BE2C (cell line): ENCODE measurements around the gene HNRNPM.

Experiments used
- DNase-seq: peaks from one replicate; pipeline ENCODE4 v3.0.0-alpha.2; 2020
- H3K27me3 ChIP-seq: fragments of 250-450 bp; sonication (Bioruptor Pico); 2 replicates; pipeline ENCODE4 v1.5.1; 2020; ENCODE audit warnings: mild to moderate bottlenecking
- H3K36me3 ChIP-seq: fragments of 250-450 bp; sonication (Bioruptor Pico); 2 replicates; pipeline ENCODE4 v1.5.1; 2020; ENCODE audit warnings: mild to moderate bottlenecking
- H3K4me1 ChIP-seq: fragments of 250-450 bp; sonication (Bioruptor Pico); 2 replicates; pipeline ENCODE4 v1.5.1; 2020
- H3K4me3 ChIP-seq: 2 replicates; pipeline ENCODE4 v1.5.1; 2011; ENCODE audit warnings: low read depth, low read length
- H3K9me3 ChIP-seq: fragments of 250-450 bp; sonication (Bioruptor Pico); 2 replicates; pipeline ENCODE4 v1.5.1; 2020
- CTCF ChIP-seq: IDR thresholded peaks from 2 replicates; pipeline ENCODE4 v1.5.1; 2012; ENCODE audit warnings: mild to moderate bottlenecking, low read depth, low read length

Gene HNRNPM

GRCh38 chr19:8457209-8457608, 12.4 kb downstream of the HNRNPM start:
- H3K36me3 ChIP-seq = peaks cover 52% of the 10 kb centered on the region
- TF ChIP-seq CTCF = no peak
- H3K27me3 ChIP-seq = no peaks in the 10 kb centered on the region
- peaks cover 13% of the 10 kb centered on the region for H3K4me1 ChIP-seq
- no peaks in the 10 kb centered on the region for H3K9me3 ChIP-seq
- H3K4me3 ChIP-seq = no peak overlapping the region
- DNase-seq = no peak

- no peak overlapping the region for H3K4me3 ChIP-seq
- no peaks in the 10 kb centered on the region for H3K9me3 ChIP-seq
- peaks cover 13% of the 10 kb centered on the region for H3K4me1 ChIP-seq
- no peak for TF ChIP-seq CTCF
- H3K36me3 ChIP-seq = peaks cover 47% of the 10 kb centered on the region
- H3K27me3 ChIP-seq = no peaks in the 10 kb centered on the region
- DNase-seq = no peak
Measured at GRCh38 chr19:8457827-8458226, 13.1 kb downstream of the HNRNPM start.

- TF ChIP-seq CTCF = no peak
- no peaks in the 10 kb centered on the region for H3K27me3 ChIP-seq
- DNase-seq = no peak
- no peak overlapping the region for H3K4me3 ChIP-seq
- no peaks in the 10 kb centered on the region for H3K9me3 ChIP-seq
- peaks cover 13% of the 10 kb centered on the region for H3K4me1 ChIP-seq
- peaks cover 47% of the 10 kb centered on the region for H3K36me3 ChIP-seq
Measured at GRCh38 chr19:8458380-8458779, 13.6 kb downstream of the HNRNPM start.

GRCh38 chr19:8459095-8459494, 14.3 kb downstream of the HNRNPM start:
- Histone ChIP-seq H3K9me3 (no peaks in the 10 kb centered on the region), H3K4me3 (no peak overlapping the region), H3K27me3 (no peaks in the 10 kb centered on the region), H3K36me3 (peaks cover 54% of the 10 kb centered on the region), H3K4me1 (peaks cover 13% of the 10 kb centered on the region)
- no peak for DNase-seq
- no peak for TF ChIP-seq CTCF

GRCh38 chr19:8459520-8460270, 14.9 kb downstream of the HNRNPM start:
- Histone ChIP-seq H3K36me3 (peaks cover 59% of the 10 kb centered on the region), H3K9me3 (no peaks in the 10 kb centered on the region), H3K4me1 (peaks cover 13% of the 10 kb centered on the region), H3K4me3 (no peak overlapping the region), H3K27me3 (no peaks in the 10 kb centered on the region)
- DNase-seq = no peak
- no peak for TF ChIP-seq CTCF

GRCh38 chr19:8460516-8461298, 15.9 kb downstream of the HNRNPM start:
- DNase-seq = no peak
- TF ChIP-seq CTCF = no peak
- no peaks in the 10 kb centered on the region for H3K27me3 ChIP-seq
- H3K4me1 ChIP-seq = peaks cover 13% of the 10 kb centered on the region
- H3K4me3 ChIP-seq = no peak overlapping the region
- H3K36me3 ChIP-seq = peaks cover 61% of the 10 kb centered on the region
- H3K9me3 ChIP-seq = no peaks in the 10 kb centered on the region
